NCI-H526 treated with DMSO at 0.1 percent for 48 hours (cell line): ENCODE data around the gene PKDCC.

ENCODE experiments used
- DNase-seq: peaks from one replicate; lab custom pipeline; 2025; lab: John Stamatoyannopoulos, UW

PKDCC gene

DNA sequence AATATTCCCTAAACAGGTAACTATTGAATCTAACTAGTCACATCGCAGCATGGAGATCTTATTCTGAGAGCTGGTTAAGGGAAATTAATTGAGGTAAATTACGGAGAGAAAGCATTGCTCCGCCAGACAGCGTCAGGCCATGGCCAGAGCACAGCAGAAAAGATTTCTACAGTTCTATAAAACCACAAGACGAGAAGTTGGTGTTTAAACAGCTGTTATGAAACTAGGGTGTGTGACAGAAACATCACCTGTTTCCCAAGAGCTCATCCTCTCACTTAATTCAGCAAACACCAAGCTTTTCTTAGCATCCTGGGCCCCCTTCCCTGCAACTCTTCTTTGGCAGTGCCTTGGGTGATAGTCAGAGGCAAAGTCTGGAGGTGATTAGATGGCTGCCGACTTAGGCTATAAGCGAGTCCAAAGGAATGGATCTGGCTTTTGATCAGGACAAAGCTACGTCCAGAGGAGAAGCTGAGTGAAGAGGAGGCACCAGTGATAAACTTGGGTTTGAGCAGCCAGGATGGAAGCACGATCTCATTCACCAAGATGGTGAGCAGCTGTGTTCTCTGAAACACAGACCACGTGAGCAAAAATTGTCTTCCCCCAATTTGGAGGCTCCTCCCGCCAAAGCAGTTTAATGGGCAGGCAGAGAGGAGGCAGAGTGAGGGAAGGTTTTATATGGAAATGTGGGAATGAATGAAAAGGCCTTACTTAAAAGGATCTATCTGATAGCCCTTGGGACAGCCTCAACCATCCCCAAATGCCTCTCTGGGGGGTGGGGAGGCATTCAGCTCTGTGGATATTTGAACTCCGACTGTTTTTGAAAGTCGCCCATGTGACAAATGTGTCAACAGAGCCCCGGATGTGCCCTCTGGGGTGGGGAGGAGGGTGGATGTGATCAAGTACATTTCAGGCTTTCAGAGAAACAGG is 57.8 kb downstream of the PKDCC start:
- no peak for DNase-seq

GRCh38 chr2:42106257-42106816 is 58.5 kb downstream of the PKDCC start:
- DNase-seq, result no peak

- no peak for DNase-seq
Observed at GRCh38 chr2:42107249-42108042, 59.6 kb downstream of the PKDCC start.
